Peyer's patch (tissue), 4 donors: Measurements from ENCODE around the gene RO60. TPM values are rescaled to one million over a fixed set of nuclear protein-coding genes. Genes with fewer than 3 reads are reported as not detected.
"Not testable (repeated sequence)": the region's sequence is repeated elsewhere in the genome, so short reads cannot be mapped to it uniquely, and the experiment has no call there.

ENCODE experiments used
- DNase-seq, 3 donors: peaks; one replicate each; pipeline ENCODE4 v3.0.0-alpha.2; 2017 to 2019
- H3K27ac ChIP-seq, 4 donors: fragments of 200-600 bp; sonication (generic); one replicate each; pipeline ENCODE4 v1.5.1; 2016 to 2019
- H3K27me3 ChIP-seq, 2 donors: fragments of 200-600 bp; sonication (generic); one replicate each; pipeline ENCODE4 v1.5.1; 2019
- H3K36me3 ChIP-seq, 3 donors: fragments of 200-600 bp; sonication (generic); one replicate each; pipeline ENCODE4 v1.5.1; 2016 to 2019
- H3K4me1 ChIP-seq, 4 donors: fragments of 200-600 bp; sonication (generic); one replicate each; pipeline ENCODE4 v1.5.1; 2016 to 2019
- H3K4me3 ChIP-seq, 4 donors: fragments of 200-600 bp; sonication (generic); 1 replicate in 3 of 4; 2 replicates in 1 of 4; pipeline ENCODE4 v1.5.1; 2016 to 2019; ENCODE audit warnings: mild to moderate bottlenecking in 1 of 4
- H3K9me3 ChIP-seq, 4 donors: fragments of 200-600 bp; sonication (generic); one replicate each; pipeline ENCODE4 v1.5.1; 2016 to 2019; ENCODE audit warnings: mild to moderate bottlenecking in 1 of 4
- CTCF ChIP-seq, 6 experiments: fragments of 450-650 bp in 4 of 6; fragments of 200-600 bp in 2 of 6; sonication (generic) in 1 of 6; IDR thresholded peaks; one replicate each; pipeline ENCODE4 v1.5.1; 2017 to 2019; ENCODE audit warnings: antibody characterized with exemption in 6 of 6, mild to moderate bottlenecking in 3 of 6, moderate library complexity in 1 of 6
- POLR2A ChIP-seq, 2 donors: fragments of 450-650 bp; IDR thresholded peaks; one replicate each; pipeline ENCODE4 v1.5.1; 2017; ENCODE audit warnings: antibody characterized with exemption in 2 of 2, mild to moderate bottlenecking in 2 of 2, moderate library complexity in 2 of 2
- total RNA-seq, 4 donors: library from RNA; depleted of rRNA; stranded (reverse); fragments of >200 nt; gene quantifications; one replicate each; pipeline ENCODE4 v1.1.0, GENCODE V29; 2016

RO60 gene
- total RNA-seq, 4 donors from 2014 or later, result 33.0 to 55.9 (median 47.0) TPM

GRCh38 chr1:193019442-193020026 lies 39.9 kb upstream of the RO60 start:
- TF ChIP-seq POLR2A (IDR thresholded peaks at IDR 0.05), result no peak
- peak in 5 of 6 experiments; percentile 49 to 83 (median 74) for TF ChIP-seq CTCF (IDR thresholded peaks at IDR 0.05)
- DNase-seq, result no peak
- Histone ChIP-seq H3K27ac (no peak overlapping the region), H3K4me1 (no peaks in the 10 kb centered on the region), H3K27me3 (no peaks in the 10 kb centered on the region), H3K36me3 (peaks cover 0 to 14% (median 0%) of the 10 kb centered on the region in 3 donors), H3K9me3 (no peaks in the 10 kb centered on the region), H3K4me3 (no peak overlapping the region)

- no peak for DNase-seq
- H3K27me3 ChIP-seq, result no peaks in the 10 kb centered on the region
- H3K9me3 ChIP-seq, result no peaks in the 10 kb centered on the region
- H3K4me3 ChIP-seq, result no peak overlapping the region
- no peak overlapping the region for H3K27ac ChIP-seq
- H3K4me1 ChIP-seq, result no peaks in the 10 kb centered on the region
- peaks cover 0 to 18% (median 0%) of the 10 kb centered on the region in 3 donors for H3K36me3 ChIP-seq
- no peak for TF ChIP-seq CTCF (IDR thresholded peaks at IDR 0.05)
- TF ChIP-seq POLR2A (IDR thresholded peaks at IDR 0.05), result no peak
These were observed 34.2 kb upstream of the RO60 start for GRCh38 chr1:193025218-193025617.

GRCh38 chr1:193030280-193030679 lies 29.1 kb upstream of the RO60 start:
- Histone ChIP-seq H3K9me3 (no peaks in the 10 kb centered on the region), H3K27me3 (no peaks in the 10 kb centered on the region), H3K4me3 (no peak overlapping the region), H3K36me3 (peaks cover 0 to 8% (median 0%) of the 10 kb centered on the region in 3 donors), H3K4me1 (no peaks in the 10 kb centered on the region), H3K27ac (no peak overlapping the region)
- no peak for DNase-seq
- TF ChIP-seq POLR2A (IDR thresholded peaks at IDR 0.05), result no peak
- no peak for TF ChIP-seq CTCF (IDR thresholded peaks at IDR 0.05)

- DNase-seq, result no peak
- Histone ChIP-seq H3K9me3 (no peaks in the 10 kb centered on the region), H3K27ac (no peak overlapping the region), H3K36me3 (peaks cover 0 to 8% (median 0%) of the 10 kb centered on the region in 3 donors), H3K27me3 (no peaks in the 10 kb centered on the region), H3K4me1 (no peaks in the 10 kb centered on the region), H3K4me3 (no peak overlapping the region)
- TF ChIP-seq CTCF (IDR thresholded peaks at IDR 0.05) (peak in 4 of 6 experiments; percentile 3 to 49 (median 38)), POLR2A (IDR thresholded peaks at IDR 0.05) (no peak)
These were observed 28.0 kb upstream of the RO60 start for GRCh38 chr1:193031431-193031830.

- not testable (repeated sequence) for H3K9me3 ChIP-seq, H3K36me3 ChIP-seq, H3K4me1 ChIP-seq, H3K27me3 ChIP-seq, H3K27ac ChIP-seq, DNase-seq, H3K4me3 ChIP-seq
These were observed 26.6 kb upstream of the RO60 start for GRCh38 chr1:193032643-193033427.

GRCh38 chr1:193033610-193034009 lies 25.8 kb upstream of the RO60 start:
- DNase-seq, result no peak
- no peaks in the 10 kb centered on the region for H3K9me3 ChIP-seq
- H3K27me3 ChIP-seq, result no peaks in the 10 kb centered on the region
- TF ChIP-seq CTCF (IDR thresholded peaks at IDR 0.05) (no peak), POLR2A (IDR thresholded peaks at IDR 0.05) (no peak)
- H3K27ac ChIP-seq, result no peak overlapping the region
- H3K4me3 ChIP-seq, result no peak overlapping the region
- H3K36me3 ChIP-seq, result no peaks in the 10 kb centered on the region
- H3K4me1 ChIP-seq, result no peaks in the 10 kb centered on the region
